Loucy (cell line): ENCODE results near the gene PPDPF.

Source experiments
- EZH2phosphoT487 ChIP-seq: fragments of 200-600 bp; IDR thresholded peaks from 2 replicates; pipeline ENCODE4 v1.6.1; 2018; ENCODE audit warnings: antibody characterized with exemption, mild to moderate bottlenecking, moderate library complexity, borderline replicate concordance
- TF ChIP-seq, protein P1 (sequence below): fragments of 200-600 bp; sonication (generic); conservative IDR thresholded peaks from 2 replicates; pipeline ENCODE4 v1.5.1; 2014; ENCODE audit warnings: mild to moderate bottlenecking, antibody characterized with exemption, low read length

DNA sequence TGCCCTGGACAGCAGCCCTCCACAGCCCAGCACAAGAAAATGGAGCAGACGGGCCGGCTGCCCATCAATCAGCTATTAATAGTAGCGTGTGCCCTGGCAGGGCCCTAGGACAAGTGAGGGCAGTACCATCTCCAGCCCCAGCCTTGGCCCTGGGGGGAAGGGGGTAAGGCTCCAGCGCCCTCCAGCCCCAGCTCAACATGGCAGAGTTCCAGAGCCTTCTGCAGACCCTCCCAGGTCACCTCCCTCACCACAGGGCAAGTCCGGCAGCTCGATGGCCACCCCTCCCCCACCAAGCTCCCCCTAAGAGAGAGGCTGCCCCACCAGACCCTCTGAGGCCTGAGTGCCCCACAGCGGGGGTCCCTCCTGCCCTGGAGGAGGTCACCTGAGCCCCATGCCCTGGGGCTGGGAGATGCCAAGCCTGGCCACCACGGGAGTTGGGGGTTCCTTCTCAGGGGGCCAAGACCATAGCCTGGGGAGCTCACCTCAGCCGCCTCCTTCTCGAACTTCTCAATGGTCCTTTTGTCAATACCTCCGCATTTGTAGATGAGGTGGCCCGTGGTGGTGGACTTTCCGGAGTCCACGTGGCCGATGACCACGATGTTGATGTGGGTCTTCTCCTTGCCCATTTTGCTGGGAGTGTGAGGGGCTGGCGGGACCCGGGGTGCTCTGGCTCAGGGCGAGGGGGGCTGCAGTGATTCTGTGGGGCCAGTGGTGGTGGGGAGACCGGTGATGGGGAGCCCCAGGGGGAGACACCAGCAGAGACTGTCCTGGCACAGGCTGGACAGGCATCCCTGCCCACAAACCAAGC is 23.2 kb upstream of the PPDPF start:
- TF ChIP-seq, protein P1, sequence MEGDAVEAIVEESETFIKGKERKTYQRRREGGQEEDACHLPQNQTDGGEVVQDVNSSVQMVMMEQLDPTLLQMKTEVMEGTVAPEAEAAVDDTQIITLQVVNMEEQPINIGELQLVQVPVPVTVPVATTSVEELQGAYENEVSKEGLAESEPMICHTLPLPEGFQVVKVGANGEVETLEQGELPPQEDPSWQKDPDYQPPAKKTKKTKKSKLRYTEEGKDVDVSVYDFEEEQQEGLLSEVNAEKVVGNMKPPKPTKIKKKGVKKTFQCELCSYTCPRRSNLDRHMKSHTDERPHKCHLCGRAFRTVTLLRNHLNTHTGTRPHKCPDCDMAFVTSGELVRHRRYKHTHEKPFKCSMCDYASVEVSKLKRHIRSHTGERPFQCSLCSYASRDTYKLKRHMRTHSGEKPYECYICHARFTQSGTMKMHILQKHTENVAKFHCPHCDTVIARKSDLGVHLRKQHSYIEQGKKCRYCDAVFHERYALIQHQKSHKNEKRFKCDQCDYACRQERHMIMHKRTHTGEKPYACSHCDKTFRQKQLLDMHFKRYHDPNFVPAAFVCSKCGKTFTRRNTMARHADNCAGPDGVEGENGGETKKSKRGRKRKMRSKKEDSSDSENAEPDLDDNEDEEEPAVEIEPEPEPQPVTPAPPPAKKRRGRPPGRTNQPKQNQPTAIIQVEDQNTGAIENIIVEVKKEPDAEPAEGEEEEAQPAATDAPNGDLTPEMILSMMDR: no peak
- TF ChIP-seq EZH2phosphoT487: no peak
